ENCODE measurements around the gene C10orf95.

Gene C10orf95

GRCh38 chr10:102452672-102453340 is 1.5 kb upstream of the C10orf95 start:
- no peak overlapping the region; the same call in 1 of the 2 replicates for H3K27ac ChIP-seq (ENCODE audit: extremely low read depth, low read depth, low read length)
- TF ChIP-seq SP7 (tag by site-specific recombination; IDR thresholded peaks at IDR 0.05) (peak; percentile 85), ZNF830 (tag by site-specific recombination; IDR thresholded peaks at IDR 0.05; ENCODE audit: low read depth) (no peak), KLF16 (tag by site-specific recombination; IDR thresholded peaks at IDR 0.05) (peak; percentile 52; the same call in 1 of the 2 replicates), ZBTB11 (tag by site-specific recombination; conservative IDR thresholded peaks at IDR 0.05; ENCODE audit: low read depth) (no peak), SCRT2 (tag by site-specific recombination; IDR thresholded peaks at IDR 0.05) (peak; percentile 77), PATZ1 (tag by site-specific recombination; IDR thresholded peaks at IDR 0.05) (peak; percentile 88), ZNF629 (tag by site-specific recombination; IDR thresholded peaks at IDR 0.05) (peak; percentile 98), ZNF658 (tag by site-specific recombination; IDR thresholded peaks at IDR 0.05) (no peak), EGR2 (tag by site-specific recombination; IDR thresholded peaks at IDR 0.05; ENCODE audit: low read depth) (no peak), ZBTB17 (tag by site-specific recombination; IDR thresholded peaks at IDR 0.05) (peak; percentile 73), ZSCAN30 (tag by site-specific recombination; IDR thresholded peaks at IDR 0.05) (no peak), ZNF280D (tag by site-specific recombination; IDR thresholded peaks at IDR 0.05) (no peak), ZNF26 (tag by site-specific recombination; IDR thresholded peaks at IDR 0.05) (no peak), ZNF24 (tag by site-specific recombination; IDR thresholded peaks at IDR 0.05) (peak; percentile 72), ZBTB1 (tag by site-specific recombination; IDR thresholded peaks at IDR 0.05) (no peak), ZNF580 (tag by site-specific recombination; IDR thresholded peaks at IDR 0.05) (peak; percentile 35), ZNF558 (tag by site-specific recombination; IDR thresholded peaks at IDR 0.05) (peak; percentile 86), BCL11A (tag by site-specific recombination; IDR thresholded peaks at IDR 0.05; ENCODE audit: low read depth) (peak; percentile 71), ZNF791 (tag by site-specific recombination; IDR thresholded peaks at IDR 0.05) (no peak), SP3 (tag by site-specific recombination; IDR thresholded peaks at IDR 0.05) (peak; percentile 24; the same call in 1 of the 2 replicates), ZNF521 (tag by site-specific recombination; IDR thresholded peaks at IDR 0.05) (no peak), ZNF114 (tag by site-specific recombination; IDR thresholded peaks at IDR 0.05) (no peak), KLF17 (tag by site-specific recombination; IDR thresholded peaks at IDR 0.05) (peak; percentile 87), ZBTB8A (tag by site-specific recombination; IDR thresholded peaks at IDR 0.05) (peak; percentile 70), ZNF133 (tag by site-specific recombination; IDR thresholded peaks at IDR 0.05) (peak; percentile 36; the same call in 1 of the 2 replicates), OSR2 (tag by site-specific recombination; IDR thresholded peaks at IDR 0.05) (peak; percentile 71; the same call in 1 of the 2 replicates)

More at GRCh38 chr10:102452672-102453340, 1.5 kb upstream of the C10orf95 start:
- ChIA-PET CTCF (interaction anchor here (0.6 to 1.2 kb wide), 8 partner anchors 9 to 282 kb away, joined by 3 to 5 read pairs (median 3); partner anchors contain the start of genes ACTR1A and FBXL15), POLR2A (interaction anchor here (0.6 to 5.3 kb wide), 7 partner anchors 8 to 58 kb away, joined by 3 to 60 read pairs (median 7); partner anchors contain the start of genes CUEDC2 and NFKB2)
- Histone ChIP-seq H3K36me3 (ENCODE audit: control insufficient read depth in 2 of 2, insufficient read depth in 1 of 2, low read length in 2 of 2) (peaks cover 14 to 36% of the 10 kb centered on the region in 2 experiments; a peak in 2 of 3 replicates), H3K9me3 (ENCODE audit: control insufficient read depth, insufficient read depth, low read depth, low read length) (no peaks in the 10 kb centered on the region), H3K4me1 (ENCODE audit: control insufficient read depth, insufficient read depth, low read length) (peaks cover 5% of the 10 kb centered on the region), H3K4me3 (ENCODE audit: low read depth, low read length) (no peak overlapping the region)
